Sigmoid colon (tissue), 7 donors: ENCODE measurements around the gene CEP120. TPM values are rescaled to one million over a fixed set of nuclear protein-coding genes. Genes with fewer than 3 reads are reported as not detected.
A peak's percentile ranks its signal among the peaks of the same experiment; 100 is the strongest.

Experiments used
- DNase-seq: peaks from one replicate; pipeline ENCODE4 v3.0.0-alpha.2; 2019
- H3K27ac ChIP-seq, 4 donors: fragments of 200-600 bp; sonication (generic); one replicate each; pipeline ENCODE4 v1.5.1; 2016 to 2019; ENCODE audit warnings: mild to moderate bottlenecking in 1 of 4
- H3K27me3 ChIP-seq, 3 donors: fragments of 200-600 bp; sonication (generic); one replicate each; pipeline ENCODE4 v1.5.1; 2019; ENCODE audit warnings: mild to moderate bottlenecking in 1 of 3
- H3K36me3 ChIP-seq, 4 donors: fragments of 200-600 bp; sonication (generic); one replicate each; pipeline ENCODE4 v1.5.1; 2016 to 2019
- H3K4me1 ChIP-seq, 4 donors: fragments of 200-600 bp; sonication (generic); one replicate each; pipeline ENCODE4 v1.5.1; 2017 to 2019
- H3K4me3 ChIP-seq, 4 donors: fragments of 200-600 bp; sonication (generic); one replicate each; pipeline ENCODE4 v1.5.1; 2017 to 2019; ENCODE audit warnings: mild to moderate bottlenecking in 2 of 4, moderate library complexity in 1 of 4
- H3K9me3 ChIP-seq, 4 donors: fragments of 200-600 bp in 3 of 4; sonication (generic) in 3 of 4; one replicate each; pipeline versions ENCODE4 v1.5.1 to v1.6.1; 2013 to 2019
- CTCF ChIP-seq, 4 experiments: fragments of 450-650 bp in 3 of 4; fragments of 200-600 bp in 1 of 4; IDR thresholded peaks; one replicate each; pipeline ENCODE4 v1.5.1; 2016 to 2019; ENCODE audit warnings: antibody characterized with exemption in 4 of 4, mild to moderate bottlenecking in 3 of 4, moderate library complexity in 2 of 4
- EP300 ChIP-seq, 4 donors: sonication (generic); formaldehyde crosslinking; IDR thresholded peaks; one replicate each; pipeline ENCODE4 v1.6.1; 2017; ENCODE audit warnings: antibody characterized with exemption in 4 of 4
- POLR2A ChIP-seq, 2 donors: fragments of 450-650 bp; IDR thresholded peaks; one replicate each; pipeline ENCODE4 v1.6.1; 2016; ENCODE audit warnings: antibody characterized with exemption in 2 of 2, mild to moderate bottlenecking in 2 of 2, moderate library complexity in 2 of 2
- POLR2AphosphoS5 ChIP-seq, 4 donors: sonication (generic); formaldehyde crosslinking; IDR thresholded peaks; one replicate each; pipeline ENCODE4 v1.6.1; 2017; ENCODE audit warnings: antibody characterized with exemption in 4 of 4
- WGBS, 2 donors: extraction: QIAGEN DNeasy Blood & Tissue Kit; methylation state at CpG; one replicate each; pipeline ENCODE4 v1.1.7; 2013; 5-methylcytosine and 5-hydroxymethylcytosine counted together
- intact Hi-C: fragments of 100-400 bp; cut with DNase I; formaldehyde crosslinking; loops from one replicate; pipeline ENCODE4 v1.15.1; 2023
- polyA plus RNA-seq, 3 donors: library from polyadenylated mRNA; stranded (reverse); fragments of 200-250 nt; gene quantifications; one replicate each; pipeline ENCODE4 v1.2.3, GENCODE V29; 2013
- total RNA-seq, 4 donors: library from RNA; depleted of rRNA; stranded (reverse); fragments of >200 nt; gene quantifications; one replicate each; pipeline ENCODE4 v1.1.0, GENCODE V29; 2016
- donor health status: healthy with polysubstance abuse.
- donor health status: Bipolar disorder and iron deficiency.
- donor health status: healthy.

Gene CEP120
- total and polyA plus RNA-seq, 7 donors, result 3.9 to 23.5 (median 18.6) TPM

GRCh38 chr5:123391009-123391408, 32.2 kb downstream of the CEP120 start:
- TF ChIP-seq EP300 (IDR thresholded peaks at IDR 0.05) (no peak), POLR2AphosphoS5 (IDR thresholded peaks at IDR 0.05) (no peak), POLR2A (IDR thresholded peaks at IDR 0.05) (no peak), CTCF (IDR thresholded peaks at IDR 0.05) (no peak)
- intact Hi-C loops, result no loop called here
- H3K36me3 ChIP-seq, result peaks cover 0 to 76% (median 17%) of the 10 kb centered on the region in 4 donors
- no peaks in the 10 kb centered on the region for H3K4me1 ChIP-seq
- H3K4me3 ChIP-seq, result no peak overlapping the region
- 85 to 90% methylated on average over 1 of the region's 1 CpG for WGBS, 2 donors
- H3K9me3 ChIP-seq, result no peaks in the 10 kb centered on the region
- no peaks in the 10 kb centered on the region for H3K27me3 ChIP-seq
- no peak overlapping the region for H3K27ac ChIP-seq
- no peak for DNase-seq

- TF ChIP-seq POLR2AphosphoS5 (IDR thresholded peaks at IDR 0.05) (no peak), EP300 (IDR thresholded peaks at IDR 0.05) (no peak), POLR2A (IDR thresholded peaks at IDR 0.05) (no peak), CTCF (IDR thresholded peaks at IDR 0.05) (no peak)
- intact Hi-C loops, result no loop called here
- H3K36me3 ChIP-seq, result peaks cover 0 to 89% (median 23%) of the 10 kb centered on the region in 4 donors
Observed at GRCh38 chr5:123389794-123390193, 33.4 kb downstream of the CEP120 start.

GRCh38 chr5:123387313-123387712, 35.9 kb downstream of the CEP120 start:
- TF ChIP-seq POLR2AphosphoS5 (IDR thresholded peaks at IDR 0.05) (no peak), CTCF (IDR thresholded peaks at IDR 0.05) (no peak), EP300 (IDR thresholded peaks at IDR 0.05) (no peak), POLR2A (IDR thresholded peaks at IDR 0.05) (no peak)
- Histone ChIP-seq H3K36me3 (peaks cover 0 to 91% (median 22%) of the 10 kb centered on the region in 4 donors), H3K4me1 (no peaks in the 10 kb centered on the region), H3K27me3 (no peaks in the 10 kb centered on the region), H3K4me3 (no peak overlapping the region), H3K27ac (no peak overlapping the region), H3K9me3 (no peaks in the 10 kb centered on the region)
- no peak for DNase-seq
- intact Hi-C loops, result no loop called here
- 95% methylated on average over 3 of the region's 3 CpGs for WGBS, 2 donors

More at GRCh38 chr5:123389794-123390193, 33.4 kb downstream of the CEP120 start:
- H3K4me1 ChIP-seq, result no peaks in the 10 kb centered on the region
- H3K4me3 ChIP-seq, result no peak overlapping the region
- H3K27me3 ChIP-seq, result no peaks in the 10 kb centered on the region
- DNase-seq, result no peak
- no peak overlapping the region for H3K27ac ChIP-seq
- H3K9me3 ChIP-seq, result no peaks in the 10 kb centered on the region

GRCh38 chr5:123382252-123382651, 41.0 kb downstream of the CEP120 start:
- no peak for DNase-seq
- Histone ChIP-seq H3K4me1 (no peaks in the 10 kb centered on the region), H3K9me3 (no peaks in the 10 kb centered on the region), H3K27ac (no peak overlapping the region), H3K36me3 (peaks cover 0 to 94% (median 13%) of the 10 kb centered on the region in 4 donors), H3K4me3 (no peak overlapping the region), H3K27me3 (no peaks in the 10 kb centered on the region)
- 97 to 98% methylated on average over 1 of the region's 1 CpG for WGBS, 2 donors
- intact Hi-C loops, result no loop called here
- no peak for TF ChIP-seq POLR2AphosphoS5 (IDR thresholded peaks at IDR 0.05)
- TF ChIP-seq POLR2A (IDR thresholded peaks at IDR 0.05), result no peak
- TF ChIP-seq EP300 (IDR thresholded peaks at IDR 0.05), result no peak
- TF ChIP-seq CTCF (IDR thresholded peaks at IDR 0.05), result no peak

- Histone ChIP-seq H3K9me3 (no peaks in the 10 kb centered on the region), H3K27me3 (no peaks in the 10 kb centered on the region), H3K27ac (no peak overlapping the region), H3K4me1 (peaks cover 0 to 6% (median 0%) of the 10 kb centered on the region in 4 donors), H3K36me3 (peaks cover 0 to 42% (median 6%) of the 10 kb centered on the region in 4 donors), H3K4me3 (no peak overlapping the region)
- peak; percentile 65 for DNase-seq
- WGBS, 2 donors, result 87 to 92% methylated on average over 4 of the region's 4 CpGs
- intact Hi-C loops, result no loop called here
- no peak for TF ChIP-seq POLR2AphosphoS5 (IDR thresholded peaks at IDR 0.05)
- peak in 2 of 4 experiments; percentile 23 to 56 for TF ChIP-seq CTCF (IDR thresholded peaks at IDR 0.05)
Observed at GRCh38 chr5:123371575-123372179, 51.5 kb downstream of the CEP120 start.
